Activated T-cell treated with anti-CD3 and anti-CD28 coated beads for 1 hour (primary cell): ENCODE measurements around the gene CADPS2.
"Not testable (repeated sequence)": the region's sequence is repeated elsewhere in the genome, so short reads cannot be mapped to it uniquely, and the experiment has no call there.

ENCODE experiments used
- DNase-seq: peaks from one replicate; pipeline ENCODE4 v3.0.0-alpha.2; 2020; ENCODE audit warnings: low read depth

The CADPS2 gene

DNA sequence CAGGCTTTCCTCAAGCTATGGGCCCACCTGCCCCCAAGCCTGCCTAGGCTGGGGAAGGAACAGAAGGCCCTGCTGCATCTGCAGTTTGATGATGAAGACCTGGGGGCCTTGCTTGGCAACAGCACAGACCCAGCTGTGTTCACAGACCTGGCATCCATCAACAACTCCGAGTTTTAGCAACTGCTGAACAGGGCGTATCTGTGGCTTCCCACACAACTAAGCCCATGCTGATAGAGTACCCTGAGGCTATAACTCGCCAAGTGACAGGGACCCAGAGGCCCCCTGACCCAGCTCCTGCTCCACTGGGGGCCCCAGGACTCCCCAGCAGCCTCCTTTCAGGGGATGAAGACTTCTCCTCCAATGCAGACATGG lies 36.3 kb downstream of the CADPS2 start:
- no peak for DNase-seq

DNA sequence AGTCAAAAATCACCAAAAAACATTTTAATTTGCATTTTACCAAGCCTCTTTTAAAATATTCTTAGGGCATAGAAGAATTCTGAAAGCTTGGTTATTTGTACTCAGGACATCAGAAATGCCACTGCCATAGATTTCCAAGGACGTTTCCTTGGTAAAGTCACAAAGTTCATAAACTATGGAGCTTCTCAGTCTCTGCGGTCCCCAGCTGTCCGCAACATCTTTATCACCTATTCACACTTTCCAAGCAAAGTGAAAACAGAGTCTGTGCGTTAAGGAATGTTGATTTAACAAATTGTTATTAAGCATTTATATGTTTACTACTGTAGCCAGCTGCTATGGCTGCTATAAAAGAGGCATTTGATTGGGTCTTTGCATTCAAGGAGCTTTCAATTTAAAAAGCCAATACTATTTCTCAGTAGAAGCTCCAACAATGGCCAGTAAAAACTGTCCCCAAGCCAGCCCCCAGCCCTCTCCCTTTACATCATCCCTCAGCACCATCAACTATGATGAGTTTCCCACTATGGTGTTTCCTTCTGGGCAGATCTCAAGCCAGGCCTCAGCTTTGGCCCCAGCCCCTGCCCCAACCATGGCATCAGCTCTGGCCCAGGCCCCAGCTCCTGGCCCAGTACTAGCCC lies 36.8 kb downstream of the CADPS2 start:
- DNase-seq: no peak

DNA sequence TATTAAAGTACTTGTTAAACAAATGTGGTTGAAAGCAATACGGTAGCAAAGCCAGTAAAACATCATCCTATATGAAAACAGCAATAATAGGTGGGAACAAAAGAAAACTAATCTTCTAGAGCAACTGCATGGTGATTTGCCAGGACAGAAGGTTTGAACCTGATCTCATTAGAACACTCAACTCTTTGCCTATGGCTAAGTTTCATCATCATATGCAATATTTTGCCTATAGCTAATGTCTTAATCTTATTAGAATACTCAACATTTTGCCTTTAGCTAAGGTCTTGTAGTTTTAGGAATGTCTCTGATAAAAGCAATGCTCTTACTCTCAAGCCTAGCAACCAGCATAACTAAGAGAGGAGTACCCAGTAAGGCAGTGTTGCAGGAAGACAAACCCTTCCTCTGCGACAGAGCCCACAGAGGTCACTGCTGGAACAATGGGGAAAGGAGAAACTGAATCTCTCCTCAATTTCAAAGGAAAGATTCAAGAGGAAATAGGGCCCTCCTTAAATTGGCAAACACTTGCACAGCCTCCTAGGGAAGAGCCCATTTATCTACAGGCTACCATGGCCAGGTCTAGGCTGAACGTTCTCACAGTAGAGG lies 38.3 kb downstream of the CADPS2 start:
- DNase-seq: no peak

DNA sequence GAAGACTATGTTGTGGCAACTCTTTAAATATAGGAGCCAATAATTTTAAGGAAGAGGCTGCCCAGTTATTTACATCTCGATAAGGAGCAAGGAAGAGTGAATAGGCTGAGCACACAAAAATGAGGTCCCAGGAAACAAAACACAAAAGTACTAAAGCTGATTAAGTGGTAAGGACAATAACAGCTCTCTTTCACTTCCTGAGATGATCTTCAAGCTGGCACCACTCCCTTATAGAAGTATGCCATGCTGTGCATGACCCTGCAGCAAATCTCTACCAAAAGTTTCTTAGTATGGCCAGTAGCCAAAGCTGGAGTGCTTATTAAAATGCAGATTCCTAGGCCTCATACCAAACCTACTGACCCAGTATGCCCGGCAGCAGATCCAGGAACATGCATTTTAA lies 39.7 kb downstream of the CADPS2 start:
- no peak for DNase-seq

DNA sequence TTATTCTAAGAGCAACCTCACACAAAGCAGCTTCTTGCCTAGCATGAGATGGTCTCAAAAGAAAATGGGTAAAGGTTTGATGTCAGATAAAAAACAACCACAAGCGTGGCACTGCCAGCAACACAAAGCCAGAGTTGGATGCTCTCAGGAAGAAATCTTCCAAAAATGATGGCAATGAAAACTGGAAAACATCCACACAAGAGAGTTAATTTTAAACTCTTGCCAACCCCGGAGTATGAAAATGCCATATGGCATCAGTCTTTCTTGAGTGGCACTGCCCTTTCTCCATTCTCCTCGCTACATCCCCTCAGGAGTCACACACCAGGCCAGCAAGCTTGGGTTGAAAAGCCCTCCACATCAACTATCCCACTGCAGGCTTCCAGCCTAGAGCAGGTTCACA lies 41.0 kb downstream of the CADPS2 start:
- no peak for DNase-seq

DNA sequence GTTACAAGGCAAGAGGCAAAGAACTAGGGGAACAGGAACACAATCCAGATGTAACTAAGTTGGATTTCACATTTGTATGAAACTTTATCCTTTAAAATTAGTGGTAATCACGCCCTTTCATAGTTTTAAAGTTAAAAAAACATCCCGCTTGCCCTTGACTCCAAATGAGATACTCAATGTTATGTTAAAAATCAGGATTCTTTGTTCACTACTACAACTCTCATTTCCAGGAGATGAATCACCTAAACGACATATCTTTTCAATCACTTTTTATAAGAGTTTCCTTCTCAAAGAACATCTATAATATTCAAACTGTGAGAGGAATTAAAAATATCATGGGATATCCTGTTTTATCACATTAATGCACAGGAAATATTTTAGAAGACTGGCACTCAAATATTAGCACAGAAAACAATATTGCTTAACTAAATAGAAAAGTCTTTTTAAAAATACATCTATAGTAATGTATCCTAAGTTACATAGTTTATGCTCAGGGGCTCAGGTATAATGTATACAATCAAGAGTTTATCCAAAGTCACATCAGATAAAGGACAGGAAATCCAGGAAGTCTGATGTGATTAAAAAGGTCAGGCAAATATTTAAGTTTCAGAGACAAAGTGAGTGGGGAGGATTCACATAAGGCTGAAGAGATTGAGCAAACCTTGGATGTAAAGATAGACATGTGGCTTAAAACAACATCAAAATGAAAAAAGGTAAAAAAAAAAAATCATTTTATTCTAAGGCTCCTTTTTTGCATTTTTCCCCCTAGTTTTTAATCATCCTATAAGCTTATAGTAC lies 41.9 kb downstream of the CADPS2 start:
- no peak for DNase-seq

DNA sequence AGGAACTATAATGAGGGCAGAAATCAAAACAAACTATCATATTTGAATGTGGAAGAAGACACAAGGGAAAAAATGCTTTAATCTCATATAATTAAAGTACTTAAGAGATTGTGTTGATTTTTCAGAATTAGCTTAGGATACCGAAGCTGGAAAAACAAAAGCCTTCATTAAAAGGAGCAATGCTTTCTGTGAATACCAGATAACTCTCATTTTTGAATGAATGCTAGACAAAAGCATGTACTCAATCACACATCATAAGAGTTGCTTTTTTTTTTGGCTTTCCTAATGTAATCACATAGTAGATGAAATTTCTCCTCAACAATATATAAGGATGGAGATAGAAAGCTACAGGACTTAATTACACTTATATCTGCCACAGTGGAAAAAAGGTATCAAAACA lies 43.3 kb downstream of the CADPS2 start:
- DNase-seq: no peak

DNA sequence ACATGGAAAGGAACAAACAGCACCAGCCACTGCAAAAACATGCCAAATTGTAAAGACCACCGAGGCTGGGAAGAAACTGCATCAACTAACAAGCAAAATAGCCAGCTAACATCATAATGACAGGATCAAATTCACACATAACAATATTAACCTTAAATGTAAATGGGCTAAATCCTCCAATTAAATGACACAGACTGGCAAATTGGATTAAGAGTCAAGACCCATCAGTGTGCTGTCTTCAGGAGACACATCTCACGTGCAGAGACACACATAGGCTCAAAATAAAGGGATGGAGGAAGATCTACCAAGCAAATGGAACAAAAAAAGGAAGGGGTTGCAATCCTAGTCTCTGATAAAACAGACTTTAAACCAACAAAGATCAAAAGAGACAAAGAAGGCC lies 50.0 kb downstream of the CADPS2 start:
- not testable (repeated sequence) for DNase-seq

DNA sequence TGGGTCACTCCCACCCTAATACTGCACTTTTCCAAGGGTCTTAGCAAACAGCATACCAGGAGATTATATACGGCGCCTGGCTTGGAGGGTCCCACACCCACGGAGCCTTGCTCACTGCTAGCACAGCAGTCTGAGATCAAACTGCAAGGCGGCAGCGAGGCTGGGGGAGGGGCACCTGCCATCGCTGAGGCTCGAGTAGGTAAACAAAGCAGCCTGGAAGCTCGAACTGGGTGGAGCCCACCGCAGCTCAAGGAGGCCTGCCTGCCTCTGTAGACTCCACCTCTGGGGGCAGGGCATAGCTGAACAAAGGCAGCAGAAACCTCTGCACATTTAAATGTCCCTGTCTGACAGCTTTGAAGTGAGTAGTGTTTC lies 51.7 kb downstream of the CADPS2 start:
- not testable (repeated sequence) for DNase-seq

DNA sequence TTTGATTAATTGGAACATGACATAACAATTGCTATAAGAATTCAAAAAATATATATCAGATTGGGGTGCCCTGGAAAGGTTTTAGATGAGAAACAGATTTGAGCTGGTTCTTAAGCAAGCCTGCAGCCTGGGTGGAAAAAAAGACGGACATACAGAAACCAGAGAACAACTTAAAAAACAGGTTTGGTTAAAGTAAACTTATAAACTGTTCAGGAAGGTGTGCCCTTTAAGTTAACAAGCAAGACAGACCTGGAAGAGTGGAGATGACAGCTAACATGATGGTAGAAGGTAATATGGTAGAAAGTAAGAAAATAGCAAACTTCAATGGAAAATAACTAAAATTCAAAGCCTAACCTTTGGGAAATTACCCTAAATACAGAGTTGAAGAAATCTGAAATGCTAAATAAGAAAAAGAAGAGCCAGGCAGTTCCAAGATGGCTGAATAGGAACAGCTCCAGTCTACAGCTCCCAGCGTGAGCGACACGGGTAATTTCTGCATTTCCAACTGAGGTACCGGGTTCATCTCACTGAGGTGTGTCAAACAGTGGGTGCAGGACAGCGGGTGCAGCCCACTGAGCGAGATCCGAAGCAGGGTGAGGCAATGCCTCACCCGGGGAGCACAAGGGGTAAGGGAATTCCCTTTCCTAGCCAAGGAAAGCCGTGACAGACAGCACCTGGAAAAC lies 52.2 kb downstream of the CADPS2 start:
- DNase-seq: no peak

DNA sequence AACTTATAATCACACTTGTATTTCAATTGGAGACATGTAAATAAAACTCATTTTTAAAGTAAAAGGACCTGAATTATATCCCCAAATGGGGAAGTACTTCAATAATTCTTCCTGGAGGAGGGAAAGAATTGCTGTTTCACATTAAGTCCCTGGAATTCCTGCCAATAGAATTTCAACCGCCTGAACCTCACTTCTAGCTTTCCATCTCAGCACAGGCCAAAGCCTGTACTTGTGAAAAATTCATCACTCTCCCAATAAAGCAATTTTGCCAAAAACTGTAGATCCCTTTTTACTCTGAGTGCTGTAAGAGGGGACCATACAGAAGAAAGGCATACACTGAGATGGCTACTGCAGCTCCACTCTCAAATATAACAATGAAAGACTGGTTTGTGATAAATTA lies 54.8 kb downstream of the CADPS2 start:
- DNase-seq: no peak

DNA sequence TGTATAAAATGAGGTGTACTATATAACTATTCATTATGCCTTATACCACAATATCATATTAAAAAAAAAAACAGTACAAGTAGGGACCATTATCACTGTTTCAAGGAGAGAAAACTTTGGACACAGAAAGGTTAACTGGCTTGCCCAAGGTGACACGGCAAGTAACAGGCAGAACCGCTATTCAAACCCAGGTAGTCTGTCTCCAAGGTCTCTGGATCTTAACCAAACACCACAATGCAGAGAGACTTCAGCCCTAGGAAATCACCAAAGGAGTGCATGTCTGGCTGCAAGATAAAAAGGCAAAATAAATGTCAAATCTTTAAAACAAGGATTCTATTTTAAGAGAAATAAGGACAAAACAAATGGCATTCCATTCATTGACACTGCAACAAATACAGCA lies 56.3 kb downstream of the CADPS2 start:
- DNase-seq: no peak

DNA sequence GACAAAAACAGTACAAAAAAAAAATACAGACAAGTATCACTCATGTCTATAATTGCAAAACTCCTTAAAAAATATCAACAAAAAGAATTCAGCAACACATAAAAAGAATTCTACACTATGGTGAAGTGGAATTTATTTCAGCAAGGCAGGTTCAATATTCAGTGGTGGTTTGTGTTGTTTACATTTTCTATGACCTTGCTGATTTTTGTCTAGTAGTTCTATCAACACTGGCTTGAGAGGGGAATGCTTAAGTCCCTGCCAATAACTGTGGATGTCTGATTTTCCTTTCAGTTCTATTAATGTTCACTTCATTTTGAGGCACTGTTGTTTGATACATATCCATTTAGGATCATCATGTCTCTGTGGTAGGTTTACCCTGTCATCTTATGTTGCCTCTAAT lies 58.5 kb downstream of the CADPS2 start:
- DNase-seq: no peak

DNA sequence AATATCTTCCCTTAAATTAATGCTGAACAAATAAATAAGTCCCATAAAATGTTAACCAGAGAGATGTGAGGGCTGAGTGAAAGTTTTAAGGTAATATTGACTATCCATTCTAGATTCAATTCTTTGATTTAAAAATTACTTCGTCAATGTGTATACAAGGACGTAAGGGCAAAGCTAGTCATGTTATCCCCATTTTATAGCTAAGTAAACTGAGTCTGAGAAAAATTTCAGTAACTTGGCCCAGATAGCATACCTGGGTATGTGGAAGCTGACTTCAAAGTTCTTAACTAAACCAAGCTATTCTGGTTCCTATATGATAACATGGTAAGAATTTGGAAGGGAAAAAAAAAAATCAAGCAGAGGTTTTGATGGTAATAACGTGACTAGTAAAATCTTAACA lies 72.4 kb downstream of the CADPS2 start:
- DNase-seq: no peak

DNA sequence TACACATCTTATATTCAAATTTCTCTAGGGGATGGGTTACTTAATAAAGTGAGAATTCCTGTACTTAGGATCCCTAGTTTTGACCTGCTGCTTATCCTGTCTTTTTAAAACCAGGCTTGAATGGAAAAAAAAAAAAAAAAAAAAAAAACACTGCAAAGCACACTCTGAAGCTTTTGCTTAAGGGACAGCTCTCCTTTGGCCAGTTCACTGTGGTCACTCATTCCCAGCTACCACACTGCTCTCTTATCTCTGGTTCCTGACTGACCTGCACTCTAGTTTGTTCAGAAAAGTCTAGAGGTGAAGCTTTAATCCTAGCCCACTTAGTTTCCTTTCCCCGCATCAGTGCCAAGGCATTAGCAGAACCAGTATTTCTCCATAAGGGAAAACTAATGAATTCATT lies 82.4 kb downstream of the CADPS2 start:
- no peak for DNase-seq

DNA sequence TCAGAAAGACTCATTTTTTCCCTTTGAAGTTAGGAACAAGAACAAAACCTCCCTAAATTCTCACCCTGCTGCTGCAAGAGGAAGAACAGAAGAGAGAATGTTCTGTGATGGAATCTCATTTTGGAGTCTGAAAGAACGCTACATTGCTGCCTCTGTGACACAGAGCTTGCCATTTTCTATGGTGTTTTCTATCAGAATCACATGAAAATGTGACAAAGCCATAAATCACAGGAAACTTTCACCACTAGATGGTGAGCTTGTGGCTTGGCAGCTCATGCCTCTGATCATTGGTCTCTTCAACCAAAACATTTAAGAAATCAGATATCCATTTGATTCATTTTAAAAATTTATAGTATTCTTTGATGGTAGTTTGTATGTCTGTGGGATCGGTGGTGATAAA lies 82.9 kb downstream of the CADPS2 start:
- DNase-seq: no peak

DNA sequence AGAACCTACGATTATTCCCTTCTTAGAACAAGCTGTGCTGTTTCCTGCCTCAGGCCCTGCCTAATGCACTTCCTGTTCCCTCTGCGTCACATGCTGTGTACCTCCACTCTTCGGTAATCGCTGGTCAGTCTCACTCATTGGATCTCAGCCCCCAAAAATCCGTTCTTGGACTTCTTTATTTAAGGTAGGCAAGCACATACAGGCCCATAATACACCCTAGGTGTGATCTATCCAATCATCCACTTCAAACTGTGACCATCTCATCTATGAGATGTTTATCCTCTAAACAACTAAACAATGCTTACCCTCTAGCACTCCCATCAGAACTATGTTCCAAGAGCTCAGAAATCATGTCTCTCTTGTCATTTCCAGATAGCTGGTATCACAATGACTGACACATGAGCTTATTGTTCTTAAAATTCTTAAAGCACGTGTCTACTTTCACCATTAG lies 83.9 kb downstream of the CADPS2 start:
- DNase-seq: no peak

DNA sequence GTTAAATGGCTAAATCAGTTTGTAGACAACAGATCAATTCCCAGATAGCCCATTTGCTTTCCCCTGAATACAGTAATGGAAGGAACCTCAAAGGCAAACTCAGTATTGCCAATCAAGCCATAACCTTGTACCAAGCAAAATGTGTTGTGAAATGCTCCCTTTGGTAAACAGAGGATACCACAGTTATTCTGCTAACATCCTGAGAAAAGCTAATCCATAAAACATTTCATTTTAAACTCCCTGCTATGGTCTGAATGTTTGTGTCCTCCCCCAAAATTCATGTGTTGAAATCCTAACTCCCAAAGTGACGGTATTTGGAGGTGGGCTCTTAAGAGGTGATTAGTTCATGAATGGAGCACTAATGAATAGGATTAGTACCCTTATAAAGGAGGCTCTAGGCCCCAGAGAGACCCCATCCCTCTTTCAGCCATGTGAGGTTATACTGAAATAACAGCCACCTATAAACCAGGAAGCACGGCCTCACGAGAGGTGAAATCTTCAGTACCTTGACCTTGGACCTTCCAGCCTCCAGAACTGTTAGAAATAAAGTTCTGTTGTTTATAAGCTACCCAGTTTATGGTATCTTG lies 94.2 kb downstream of the CADPS2 start:
- no peak for DNase-seq

DNA sequence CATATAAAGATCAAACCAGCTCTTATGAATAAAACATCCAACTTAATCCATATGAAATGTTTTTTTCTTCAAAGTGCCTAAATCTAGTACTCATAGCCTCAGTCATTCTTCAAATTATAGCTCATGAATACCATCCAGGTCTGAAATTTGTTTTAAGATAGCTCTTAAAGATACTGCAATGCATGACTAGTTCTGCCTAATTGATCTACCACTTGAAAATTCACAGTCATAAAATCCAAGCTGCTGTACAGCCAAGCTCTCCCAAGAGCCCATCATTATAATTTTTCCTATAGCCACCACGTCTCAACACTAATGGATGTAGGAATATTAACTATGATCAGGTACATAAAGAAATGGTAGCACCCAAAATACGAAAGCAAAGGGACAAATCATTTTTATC lies 95.7 kb downstream of the CADPS2 start:
- no peak for DNase-seq

DNA sequence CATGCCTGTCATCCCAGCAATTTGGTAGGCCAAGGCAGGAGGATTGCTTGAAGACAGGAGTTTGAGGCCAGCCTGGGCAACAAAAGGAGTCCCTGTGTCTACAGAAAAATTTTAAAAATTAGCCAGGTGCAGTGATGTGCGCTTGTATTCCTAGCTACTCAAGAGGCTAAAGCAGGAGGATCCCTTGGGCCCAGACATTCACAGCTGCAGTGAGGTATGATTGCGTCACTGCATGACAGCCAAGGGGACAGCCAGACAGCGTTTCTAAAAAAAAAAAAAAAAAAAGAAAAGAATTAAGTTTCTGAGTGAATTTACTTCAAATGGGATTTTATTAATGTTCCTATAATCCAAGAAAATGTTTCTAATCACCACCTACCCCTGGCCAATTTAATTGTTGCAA lies 96.1 kb downstream of the CADPS2 start:
- no peak for DNase-seq

DNA sequence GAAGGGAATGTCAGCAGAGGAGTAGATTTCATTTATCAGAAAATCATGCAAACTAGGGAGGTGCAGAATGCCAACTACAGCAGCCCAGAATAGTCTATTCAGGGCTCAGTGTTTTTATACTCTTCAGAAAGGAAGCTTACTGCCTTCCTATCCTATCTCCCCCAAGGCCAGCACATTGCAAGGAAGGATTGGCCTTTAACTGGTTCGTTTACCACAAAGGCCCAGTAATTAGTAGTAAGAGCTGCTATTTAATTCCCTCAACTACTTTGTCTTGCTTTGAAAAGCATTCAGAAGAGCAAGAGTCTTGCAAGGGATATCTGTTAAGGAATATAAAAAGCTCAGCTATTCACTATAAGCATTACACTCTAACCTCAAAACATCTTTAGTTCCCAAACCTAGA lies 97.1 kb downstream of the CADPS2 start:
- no peak for DNase-seq

DNA sequence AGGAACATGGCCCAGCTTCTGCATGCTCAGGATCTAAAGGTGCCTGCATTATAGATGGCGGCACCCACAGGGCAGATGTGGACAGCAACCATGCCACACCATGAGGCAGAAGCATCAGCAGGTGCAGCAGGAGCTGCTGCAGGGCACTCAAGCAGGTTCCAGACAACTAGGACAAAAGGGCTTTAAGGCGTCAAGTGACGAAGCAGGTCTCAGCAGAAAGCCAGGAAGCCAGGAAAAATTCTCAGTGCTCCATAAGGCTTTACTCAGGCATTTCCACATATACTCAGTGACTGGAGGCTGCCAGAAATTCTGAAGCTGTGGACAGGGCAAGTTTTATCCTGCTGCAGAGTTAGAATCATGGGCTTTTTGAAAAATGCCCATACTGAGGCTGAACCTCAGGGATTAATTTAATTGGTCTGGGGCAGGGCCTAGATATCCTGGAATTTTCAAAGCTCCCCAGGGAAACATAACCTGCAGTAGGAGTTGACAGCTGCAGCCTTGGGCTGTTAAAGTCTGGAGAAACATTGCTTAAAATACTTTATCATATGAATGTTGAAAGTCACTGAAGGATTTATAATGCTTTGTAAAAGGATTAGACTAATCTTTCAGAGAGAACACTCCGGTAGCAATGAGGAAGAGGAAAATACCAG lies 115.4 kb downstream of the CADPS2 start:
- no peak for DNase-seq
